ENCODE measurements around the gene SCAF8.

The SCAF8 gene

GRCh38 chr6:154852687-154853086 lies 119.5 kb downstream of the SCAF8 start:
- ATAC-seq (replicated peaks) (no peak), DNase-seq (no peak)
- Mint-ChIP-seq H3K9me3 (no peaks in the 10 kb centered on the region), H3K4me1 (peaks cover 7 to 9% of the 10 kb centered on the region in 2 donors), H3K4me3 (no peak overlapping the region), H3K36me3 (peaks cover 22 to 30% of the 10 kb centered on the region in 2 donors), H3K27ac (no peak overlapping the region), H3K27me3 (no peaks in the 10 kb centered on the region)

- no peak overlapping the region for H3K4me3 Mint-ChIP-seq
- H3K27ac Mint-ChIP-seq = no peak overlapping the region
- ATAC-seq (replicated peaks) (no peak), DNase-seq (no peak)
- H3K9me3 Mint-ChIP-seq = no peaks in the 10 kb centered on the region
- H3K36me3 Mint-ChIP-seq = peaks cover 10 to 17% of the 10 kb centered on the region in 2 donors
- H3K4me1 Mint-ChIP-seq = peaks cover 0 to 3% of the 10 kb centered on the region in 2 donors
- no peaks in the 10 kb centered on the region for H3K27me3 Mint-ChIP-seq
Measured at GRCh38 chr6:154857529-154857928, 124.3 kb downstream of the SCAF8 start.

- Mint-ChIP-seq H3K4me1 (peaks cover 0 to 5% of the 10 kb centered on the region in 2 donors), H3K36me3 (peaks cover 9 to 21% of the 10 kb centered on the region in 2 donors), H3K4me3 (no peak overlapping the region), H3K27me3 (no peaks in the 10 kb centered on the region), H3K9me3 (no peaks in the 10 kb centered on the region), H3K27ac (no peak overlapping the region)
- no peak for ATAC-seq (replicated peaks)
- no peak for DNase-seq
Measured at GRCh38 chr6:154861825-154862224, 128.6 kb downstream of the SCAF8 start.

GRCh38 chr6:154862536-154862935 lies 129.3 kb downstream of the SCAF8 start:
- Mint-ChIP-seq H3K27me3 (no peaks in the 10 kb centered on the region), H3K27ac (peak overlapping the region; percentile 14), H3K9me3 (no peaks in the 10 kb centered on the region), H3K36me3 (peaks cover 9 to 17% of the 10 kb centered on the region in 2 donors), H3K4me1 (peaks cover 0 to 3% of the 10 kb centered on the region in 2 donors), H3K4me3 (no peak overlapping the region)
- DNase-seq (no peak), ATAC-seq (replicated peaks) (no peak)

- Mint-ChIP-seq H3K27ac (no peak overlapping the region), H3K4me1 (peaks cover 0 to 3% of the 10 kb centered on the region in 2 donors), H3K27me3 (no peaks in the 10 kb centered on the region), H3K36me3 (peaks cover 9 to 17% of the 10 kb centered on the region in 2 donors), H3K9me3 (no peaks in the 10 kb centered on the region), H3K4me3 (no peak overlapping the region)
- ATAC-seq (replicated peaks) (no peak), DNase-seq (no peak)
Measured at GRCh38 chr6:154864066-154864430, 130.8 kb downstream of the SCAF8 start.

GRCh38 chr6:154865291-154865690 lies 132.1 kb downstream of the SCAF8 start:
- H3K27ac Mint-ChIP-seq = no peak overlapping the region

GRCh38 chr6:154868143-154868594 lies 135.0 kb downstream of the SCAF8 start:
- no peak overlapping the region for H3K4me3 Mint-ChIP-seq
- H3K36me3 Mint-ChIP-seq = peaks cover 5 to 13% of the 10 kb centered on the region in 2 donors
- H3K4me1 Mint-ChIP-seq = peaks cover 0 to 7% of the 10 kb centered on the region in 2 donors
- no peaks in the 10 kb centered on the region for H3K27me3 Mint-ChIP-seq
- ATAC-seq (replicated peaks) = no peak
- no peak overlapping the region for H3K27ac Mint-ChIP-seq
- no peak for DNase-seq
- no peaks in the 10 kb centered on the region for H3K9me3 Mint-ChIP-seq

More at GRCh38 chr6:154865291-154865690, 132.1 kb downstream of the SCAF8 start:
- Mint-ChIP-seq H3K4me1 (peaks cover 0 to 3% of the 10 kb centered on the region in 2 donors), H3K4me3 (no peak overlapping the region), H3K36me3 (peaks cover 3 to 9% of the 10 kb centered on the region in 2 donors), H3K27me3 (no peaks in the 10 kb centered on the region), H3K9me3 (no peaks in the 10 kb centered on the region)
- DNase-seq (no peak), ATAC-seq (replicated peaks) (no peak)

- no peak overlapping the region for H3K4me3 Mint-ChIP-seq
- peak overlapping the region; percentile 39 for H3K27ac Mint-ChIP-seq
- ATAC-seq (replicated peaks) (no peak), DNase-seq (no peak)
- peaks cover 2 to 12% of the 10 kb centered on the region in 2 donors for H3K36me3 Mint-ChIP-seq
- H3K4me1 Mint-ChIP-seq = peaks cover 14 to 22% of the 10 kb centered on the region in 2 donors
- no peaks in the 10 kb centered on the region for H3K9me3 Mint-ChIP-seq
- H3K27me3 Mint-ChIP-seq = no peaks in the 10 kb centered on the region
Measured at GRCh38 chr6:154872542-154873114, 139.4 kb downstream of the SCAF8 start.

- H3K9me3 Mint-ChIP-seq = no peaks in the 10 kb centered on the region
- H3K4me1 Mint-ChIP-seq = peaks cover 16 to 22% of the 10 kb centered on the region in 2 donors
- H3K27ac Mint-ChIP-seq = no peak overlapping the region
- H3K27me3 Mint-ChIP-seq = no peaks in the 10 kb centered on the region
- no peak overlapping the region for H3K4me3 Mint-ChIP-seq
- H3K36me3 Mint-ChIP-seq = peaks cover 2 to 12% of the 10 kb centered on the region in 2 donors
- no peak for ATAC-seq (replicated peaks)
- no peak for DNase-seq
Measured at GRCh38 chr6:154873546-154873945, 140.3 kb downstream of the SCAF8 start.

GRCh38 chr6:154874773-154875592 lies 141.8 kb downstream of the SCAF8 start:
- ATAC-seq (replicated peaks) = no peak
- Mint-ChIP-seq H3K4me1 (peaks cover 16 to 22% of the 10 kb centered on the region in 2 donors), H3K36me3 (peaks cover 5 to 16% of the 10 kb centered on the region in 2 donors), H3K27me3 (no peaks in the 10 kb centered on the region), H3K4me3 (no peak overlapping the region), H3K9me3 (no peaks in the 10 kb centered on the region), H3K27ac (no peak overlapping the region)
- DNase-seq = no peak

- Mint-ChIP-seq H3K4me1 (peaks cover 16 to 22% of the 10 kb centered on the region in 2 donors), H3K27ac (no peak overlapping the region), H3K9me3 (no peaks in the 10 kb centered on the region)
Measured at GRCh38 chr6:154876486-154877280, 143.5 kb downstream of the SCAF8 start.

GRCh38 chr6:154878871-154879491 lies 145.8 kb downstream of the SCAF8 start:
- ATAC-seq (replicated peaks) = no peak
- Mint-ChIP-seq H3K27ac (no peak overlapping the region), H3K4me3 (no peak overlapping the region), H3K4me1 (peaks cover 15 to 22% of the 10 kb centered on the region in 2 donors), H3K36me3 (peaks cover 17 to 24% of the 10 kb centered on the region in 2 donors), H3K9me3 (no peaks in the 10 kb centered on the region), H3K27me3 (no peaks in the 10 kb centered on the region)
- DNase-seq = no peak

More at GRCh38 chr6:154876486-154877280, 143.5 kb downstream of the SCAF8 start:
- Mint-ChIP-seq H3K36me3 (peaks cover 7 to 16% of the 10 kb centered on the region in 2 donors), H3K4me3 (no peak overlapping the region), H3K27me3 (no peaks in the 10 kb centered on the region)
- ATAC-seq (replicated peaks) = no peak
- no peak for DNase-seq

- Mint-ChIP-seq H3K4me3 (no peak overlapping the region), H3K27me3 (no peaks in the 10 kb centered on the region), H3K4me1 (peaks cover 0 to 5% of the 10 kb centered on the region in 2 donors), H3K9me3 (peaks cover 0 to 2% of the 10 kb centered on the region in 2 donors), H3K27ac (no peak overlapping the region), H3K36me3 (peaks cover 23 to 24% of the 10 kb centered on the region in 2 donors)
- ATAC-seq (replicated peaks) = no peak
- DNase-seq = no peak
Measured at GRCh38 chr6:154882107-154882506, 148.9 kb downstream of the SCAF8 start.
